Stimulated activated CD4-positive, alpha-beta T cell treated with anti-CD3 and anti-CD28 coated beads, Interleukin-1b, Interleukin-23, amount 100 ng/mL, for 48 hours (primary cell): Measurements from ENCODE around the gene MED13L.
"Not testable (repeated sequence)": the region's sequence is repeated elsewhere in the genome, so short reads cannot be mapped to it uniquely, and the experiment has no call there.

Experiments
- DNase-seq: peaks from one replicate; pipeline ENCODE4 v3.0.0-alpha.2; 2020

MED13L gene

GRCh38 chr12:116040402-116040801, 237.1 kb downstream of the MED13L start:
- no peak for DNase-seq

GRCh38 chr12:116039081-116039480, 238.4 kb downstream of the MED13L start:
- no peak for DNase-seq

GRCh38 chr12:116037941-116038837, 239.3 kb downstream of the MED13L start:
- no peak for DNase-seq

GRCh38 chr12:116033765-116034164, 243.7 kb downstream of the MED13L start:
- no peak for DNase-seq

GRCh38 chr12:116031624-116032023, 245.9 kb downstream of the MED13L start:
- not testable (repeated sequence) for DNase-seq

- no peak for DNase-seq
Observed at GRCh38 chr12:116028619-116029018, 248.9 kb downstream of the MED13L start.

GRCh38 chr12:116027551-116027821, 250.0 kb downstream of the MED13L start:
- DNase-seq: no peak

- DNase-seq: no peak
Observed at GRCh38 chr12:116026768-116027550, 250.5 kb downstream of the MED13L start.

- DNase-seq: no peak
Observed at GRCh38 chr12:116026346-116026745, 251.1 kb downstream of the MED13L start.

- no peak for DNase-seq
Observed at GRCh38 chr12:116024769-116025168, 252.7 kb downstream of the MED13L start.

GRCh38 chr12:116019415-116019814, 258.1 kb downstream of the MED13L start:
- no peak for DNase-seq

- DNase-seq: no peak
Observed at GRCh38 chr12:116018282-116018681, 259.2 kb downstream of the MED13L start.

GRCh38 chr12:116015525-116015924, 262.0 kb downstream of the MED13L start:
- no peak for DNase-seq

GRCh38 chr12:116012757-116013156, 264.7 kb downstream of the MED13L start:
- DNase-seq: no peak

- DNase-seq: no peak
Observed at GRCh38 chr12:116011217-116011616, 266.3 kb downstream of the MED13L start.

- DNase-seq: no peak
Observed at GRCh38 chr12:116010467-116010866, 267.0 kb downstream of the MED13L start.

GRCh38 chr12:116009805-116010204, 267.7 kb downstream of the MED13L start:
- DNase-seq: no peak

GRCh38 chr12:116006141-116006540, 271.4 kb downstream of the MED13L start:
- DNase-seq: no peak

GRCh38 chr12:116002890-116003536, 274.5 kb downstream of the MED13L start:
- DNase-seq: no peak

- no peak for DNase-seq
Observed at GRCh38 chr12:116000252-116000651, 277.2 kb downstream of the MED13L start.

GRCh38 chr12:115999582-115999981, 277.9 kb downstream of the MED13L start:
- DNase-seq: no peak

- no peak for DNase-seq
Observed at GRCh38 chr12:115998794-115999478, 278.6 kb downstream of the MED13L start.

GRCh38 chr12:115998119-115998633, 279.3 kb downstream of the MED13L start:
- DNase-seq: no peak
